ENCODE data around the gene RAD51AP1.

RAD51AP1 gene

GRCh38 chr12:4562034-4562657, 23.5 kb downstream of the RAD51AP1 start, which contains the start of gene DYRK4:
TSS of gene DYRK4 (plus strand) at chr12:4562208. CDS start at chr12:4562246, 38 bp downstream.
- Histone ChIP-seq H3K4ac (ENCODE audit: low read depth in 1 of 2, low read length in 2 of 2) (no peak within 1 kb of the TSS), H3K9ac (ENCODE audit: low read length) (peak within 1 kb of the TSS; percentile 80), H3K9me3 (ENCODE audit: control insufficient read depth, low read length) (no peaks in the 10 kb centered on the region), H3K27ac (ENCODE audit: low read length, poor library complexity, severe bottlenecking) (no peak within 1 kb of the TSS), H2BK120ac (ENCODE audit: low read depth, low read length) (no peak within 1 kb of the TSS), H3K4me2 (ENCODE audit: low read length, poor library complexity, severe bottlenecking) (peak within 1 kb of the TSS; percentile 80), H3K23ac (ENCODE audit: low read length in 2 of 2) (no peak within 1 kb of the TSS), H3K27me3 (ENCODE audit: control insufficient read depth in 1 of 2, insufficient read depth in 1 of 2, low read length in 2 of 2) (no peaks in the 10 kb centered on the region), H3K79me1 (replicated peaks; ENCODE audit: low read length, poor library complexity, severe bottlenecking) (no peaks in the 10 kb centered on the region), H2AK5ac (ENCODE audit: low read length, severe bottlenecking) (no peak within 1 kb of the TSS), H2BK15ac (ENCODE audit: low read depth, poor library complexity, severe bottlenecking) (no peak within 1 kb of the TSS), H3K14ac (ENCODE audit: low read length in 2 of 2) (no peak within 1 kb of the TSS), H2AFZ (ENCODE audit: low read depth, low read length) (peak within 1 kb of the TSS; percentile 78), H2BK12ac (ENCODE audit: low read length in 2 of 2) (no peak within 1 kb of the TSS), H3K18ac (ENCODE audit: low read depth in 1 of 2, low read length in 2 of 2) (no peak within 1 kb of the TSS), H4K91ac (ENCODE audit: low read length) (no peak within 1 kb of the TSS), H4K8ac (ENCODE audit: low read length) (peak within 1 kb of the TSS; percentile 64), H3K4me1 (ENCODE audit: control insufficient read depth, insufficient read depth, low read depth, low read length) (peaks cover 8% of the 10 kb centered on the region), H3K4me3 (ENCODE audit: insufficient read depth in 1 of 2, low read depth in 1 of 2, low read length in 2 of 2) (peak within 1 kb of the TSS; percentile 60 to 80), H2BK5ac (ENCODE audit: low read depth, low read length, poor library complexity, severe bottlenecking) (no peak within 1 kb of the TSS), H3K36me3 (ENCODE audit: control insufficient read depth in 1 of 2, insufficient read depth in 2 of 2, low read depth in 1 of 2, low read length in 2 of 2) (no peaks in the 10 kb centered on the region)
- WGBS: 8% methylated on average over 44 of the region's 44 CpGs
- DNase-seq: peak; percentile 79

DNA sequence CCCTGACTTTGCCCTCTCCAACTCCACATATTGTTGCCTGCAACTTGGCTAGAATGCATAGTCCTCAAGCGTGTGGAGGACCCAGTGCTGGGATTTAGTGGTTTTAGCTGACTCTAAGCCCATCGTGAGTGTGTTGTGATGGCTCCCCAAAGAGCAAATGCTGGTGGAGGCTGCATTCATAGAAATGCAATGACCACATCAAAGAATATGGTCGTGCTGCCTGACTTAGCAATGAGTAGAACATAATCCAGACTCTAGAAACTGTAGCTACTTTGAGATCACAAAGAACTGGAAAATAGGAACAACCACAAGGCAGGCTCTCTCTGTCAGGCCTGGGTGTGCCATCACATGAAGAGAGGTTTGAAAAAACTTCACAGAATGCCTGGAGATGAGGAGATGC, 24.6 kb downstream of the RAD51AP1 start:
- Histone ChIP-seq H3K14ac (ENCODE audit: low read length in 2 of 2) (no peak overlapping the region), H3K23ac (ENCODE audit: low read length in 2 of 2) (no peak overlapping the region), H3K27ac (ENCODE audit: low read length, poor library complexity, severe bottlenecking) (no peak overlapping the region), H3K18ac (ENCODE audit: low read depth in 1 of 2, low read length in 2 of 2) (no peak overlapping the region), H3K27me3 (ENCODE audit: control insufficient read depth in 1 of 2, insufficient read depth in 1 of 2, low read length in 2 of 2) (no peaks in the 10 kb centered on the region), H2BK12ac (ENCODE audit: low read length in 2 of 2) (no peak overlapping the region), H3K9ac (ENCODE audit: low read length) (no peak overlapping the region), H4K91ac (ENCODE audit: low read length) (no peak overlapping the region), H2BK15ac (ENCODE audit: low read depth, poor library complexity, severe bottlenecking) (no peak overlapping the region), H3K4me3 (ENCODE audit: insufficient read depth in 1 of 2, low read depth in 1 of 2, low read length in 2 of 2) (no peak overlapping the region), H3K4me2 (ENCODE audit: low read length, poor library complexity, severe bottlenecking) (peak overlapping the region; percentile 8), H3K4me1 (ENCODE audit: control insufficient read depth, insufficient read depth, low read depth, low read length) (peaks cover 8% of the 10 kb centered on the region), H3K4ac (ENCODE audit: low read depth in 1 of 2, low read length in 2 of 2) (no peak overlapping the region), H2AFZ (ENCODE audit: low read depth, low read length) (no peak overlapping the region), H3K36me3 (ENCODE audit: control insufficient read depth in 1 of 2, insufficient read depth in 2 of 2, low read depth in 1 of 2, low read length in 2 of 2) (no peaks in the 10 kb centered on the region), H3K79me1 (replicated peaks; ENCODE audit: low read length, poor library complexity, severe bottlenecking) (no peaks in the 10 kb centered on the region), H2BK120ac (ENCODE audit: low read depth, low read length) (no peak overlapping the region), H2AK5ac (ENCODE audit: low read length, severe bottlenecking) (no peak overlapping the region), H2BK5ac (ENCODE audit: low read depth, low read length, poor library complexity, severe bottlenecking) (no peak overlapping the region), H4K8ac (ENCODE audit: low read length) (no peak overlapping the region), H3K9me3 (ENCODE audit: control insufficient read depth, low read length) (no peaks in the 10 kb centered on the region)
- DNase-seq: no peak
- 100% methylated on average over 3 of the region's 3 CpGs for WGBS

DNA sequence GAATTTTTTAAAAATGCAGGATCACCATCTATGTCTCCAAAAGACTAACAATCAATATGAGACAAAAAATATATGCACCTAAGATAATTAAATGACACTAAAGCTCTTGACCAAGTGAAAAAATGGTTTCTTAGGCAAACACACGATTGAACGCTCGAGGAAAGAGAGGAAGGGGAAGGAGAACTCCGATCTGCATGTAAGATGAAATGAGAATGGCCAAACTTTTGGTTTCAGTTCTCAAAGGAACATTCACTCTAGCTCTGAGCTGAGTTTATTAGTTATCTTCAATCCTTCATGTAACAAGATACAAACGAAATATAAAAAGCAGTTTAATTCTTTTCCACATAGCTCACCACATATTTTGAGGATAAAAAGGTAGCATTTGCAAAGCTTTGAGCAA, 26.1 kb downstream of the RAD51AP1 start:
- H3K27ac ChIP-seq (ENCODE audit: low read length, poor library complexity, severe bottlenecking): no peak overlapping the region
- H2BK5ac ChIP-seq (ENCODE audit: low read depth, low read length, poor library complexity, severe bottlenecking): no peak overlapping the region
- peaks cover 8% of the 10 kb centered on the region for H3K4me1 ChIP-seq (ENCODE audit: control insufficient read depth, insufficient read depth, low read depth, low read length)
- H2AFZ ChIP-seq (ENCODE audit: low read depth, low read length): no peak overlapping the region
- no peak overlapping the region for H2BK12ac ChIP-seq (ENCODE audit: low read length in 2 of 2)
- H3K18ac ChIP-seq (ENCODE audit: low read depth in 1 of 2, low read length in 2 of 2): no peak overlapping the region
- no peak overlapping the region for H2BK120ac ChIP-seq (ENCODE audit: low read depth, low read length)
- H3K9me3 ChIP-seq (ENCODE audit: control insufficient read depth, low read length): no peaks in the 10 kb centered on the region
- no peak overlapping the region for H4K8ac ChIP-seq (ENCODE audit: low read length)
- no peak overlapping the region for H4K91ac ChIP-seq (ENCODE audit: low read length)
- H3K79me1 ChIP-seq (replicated peaks; ENCODE audit: low read length, poor library complexity, severe bottlenecking): no peaks in the 10 kb centered on the region
- no peak overlapping the region for H3K14ac ChIP-seq (ENCODE audit: low read length in 2 of 2)
- H3K9ac ChIP-seq (ENCODE audit: low read length): no peak overlapping the region
- no peak overlapping the region for H3K23ac ChIP-seq (ENCODE audit: low read length in 2 of 2)
- no peaks in the 10 kb centered on the region for H3K36me3 ChIP-seq (ENCODE audit: control insufficient read depth in 1 of 2, insufficient read depth in 2 of 2, low read depth in 1 of 2, low read length in 2 of 2)
- no peak for DNase-seq
- no peak overlapping the region for H2AK5ac ChIP-seq (ENCODE audit: low read length, severe bottlenecking)
- no peaks in the 10 kb centered on the region for H3K27me3 ChIP-seq (ENCODE audit: control insufficient read depth in 1 of 2, insufficient read depth in 1 of 2, low read length in 2 of 2)
- H3K4me2 ChIP-seq (ENCODE audit: low read length, poor library complexity, severe bottlenecking): no peak overlapping the region
- H3K4ac ChIP-seq (ENCODE audit: low read depth in 1 of 2, low read length in 2 of 2): no peak overlapping the region
- 95% methylated on average over 4 of the region's 5 CpGs for WGBS
- no peak overlapping the region for H3K4me3 ChIP-seq (ENCODE audit: insufficient read depth in 1 of 2, low read depth in 1 of 2, low read length in 2 of 2)
- no peak overlapping the region for H2BK15ac ChIP-seq (ENCODE audit: low read depth, poor library complexity, severe bottlenecking)

DNA sequence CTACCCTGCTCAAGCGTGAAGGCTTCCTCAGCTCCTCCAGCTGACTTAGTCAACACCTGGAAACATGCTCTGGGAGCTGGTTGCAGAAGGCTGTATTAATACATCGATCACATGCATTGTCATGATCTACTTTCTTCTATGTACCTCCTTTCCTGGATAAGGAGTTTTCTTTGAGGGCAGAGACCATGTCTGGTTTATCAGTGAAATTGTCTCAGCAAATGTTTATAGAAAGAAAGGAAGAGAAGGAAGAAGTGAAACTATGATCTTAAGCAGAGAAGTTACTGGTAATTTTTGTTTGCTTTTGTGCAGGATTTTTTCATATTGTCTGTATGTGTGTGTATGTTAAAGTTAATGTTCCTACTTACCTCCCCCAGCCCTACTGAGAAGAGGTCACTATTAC, 27.8 kb downstream of the RAD51AP1 start:
- H2AFZ ChIP-seq (ENCODE audit: low read depth, low read length): no peak overlapping the region
- 95% methylated on average over 1 of the region's 2 CpGs for WGBS

More for the DNA sequence above, 27.8 kb downstream of the RAD51AP1 start:
- Histone ChIP-seq H3K9me3 (ENCODE audit: control insufficient read depth, low read length) (no peaks in the 10 kb centered on the region), H3K79me1 (replicated peaks; ENCODE audit: low read length, poor library complexity, severe bottlenecking) (no peaks in the 10 kb centered on the region), H4K91ac (ENCODE audit: low read length) (no peak overlapping the region), H3K36me3 (ENCODE audit: control insufficient read depth in 1 of 2, insufficient read depth in 2 of 2, low read depth in 1 of 2, low read length in 2 of 2) (no peaks in the 10 kb centered on the region), H2BK15ac (ENCODE audit: low read depth, poor library complexity, severe bottlenecking) (no peak overlapping the region), H3K14ac (ENCODE audit: low read length in 2 of 2) (no peak overlapping the region), H4K8ac (ENCODE audit: low read length) (no peak overlapping the region), H2AK5ac (ENCODE audit: low read length, severe bottlenecking) (no peak overlapping the region), H2BK5ac (ENCODE audit: low read depth, low read length, poor library complexity, severe bottlenecking) (no peak overlapping the region), H3K4me2 (ENCODE audit: low read length, poor library complexity, severe bottlenecking) (no peak overlapping the region), H3K9ac (ENCODE audit: low read length) (no peak overlapping the region), H2BK120ac (ENCODE audit: low read depth, low read length) (no peak overlapping the region), H3K18ac (ENCODE audit: low read depth in 1 of 2, low read length in 2 of 2) (no peak overlapping the region), H3K27ac (ENCODE audit: low read length, poor library complexity, severe bottlenecking) (no peak overlapping the region), H3K4ac (ENCODE audit: low read depth in 1 of 2, low read length in 2 of 2) (no peak overlapping the region), H3K4me3 (ENCODE audit: insufficient read depth in 1 of 2, low read depth in 1 of 2, low read length in 2 of 2) (no peak overlapping the region), H3K23ac (ENCODE audit: low read length in 2 of 2) (no peak overlapping the region), H2BK12ac (ENCODE audit: low read length in 2 of 2) (no peak overlapping the region), H3K4me1 (ENCODE audit: control insufficient read depth, insufficient read depth, low read depth, low read length) (peaks cover 8% of the 10 kb centered on the region), H3K27me3 (ENCODE audit: control insufficient read depth in 1 of 2, insufficient read depth in 1 of 2, low read length in 2 of 2) (no peaks in the 10 kb centered on the region)
- no peak for DNase-seq
